GM21447 (cell line): ENCODE results near the gene SYMPK.
A peak's percentile ranks its signal among the peaks of the same experiment; 100 is the strongest.
"Not testable (repeated sequence)": the region's sequence is repeated elsewhere in the genome, so short reads cannot be mapped to it uniquely, and the experiment has no call there.

ENCODE experiments used
- ATAC-seq: cut with Tn5 transposase; IDR thresholded peaks from one replicate; pipeline ENCODE4 v1.9.1; 2021; ENCODE audit not compliant: unreplicated experiment

SYMPK gene

GRCh38 chr19:45809643-45810159, 53.2 kb downstream of the SYMPK start:
- no peak for ATAC-seq

- ATAC-seq: no peak
Measured at GRCh38 chr19:45805719-45806118, 57.2 kb downstream of the SYMPK start.

DNA sequence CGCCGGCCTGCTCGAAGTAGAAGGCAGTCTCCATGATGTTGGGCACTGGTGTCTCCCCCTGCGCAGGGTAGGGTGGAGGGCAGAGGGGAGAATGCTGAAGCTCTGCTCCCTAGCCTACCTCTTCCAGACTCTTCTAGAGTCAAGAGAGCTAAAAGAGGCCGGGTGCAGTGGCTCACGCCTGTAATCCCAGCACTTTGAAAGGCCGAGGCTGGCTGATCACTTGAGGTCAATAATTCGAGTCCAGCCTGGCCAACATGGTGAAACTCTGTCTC, 58.1 kb downstream of the SYMPK start:
- ATAC-seq: no peak

DNA sequence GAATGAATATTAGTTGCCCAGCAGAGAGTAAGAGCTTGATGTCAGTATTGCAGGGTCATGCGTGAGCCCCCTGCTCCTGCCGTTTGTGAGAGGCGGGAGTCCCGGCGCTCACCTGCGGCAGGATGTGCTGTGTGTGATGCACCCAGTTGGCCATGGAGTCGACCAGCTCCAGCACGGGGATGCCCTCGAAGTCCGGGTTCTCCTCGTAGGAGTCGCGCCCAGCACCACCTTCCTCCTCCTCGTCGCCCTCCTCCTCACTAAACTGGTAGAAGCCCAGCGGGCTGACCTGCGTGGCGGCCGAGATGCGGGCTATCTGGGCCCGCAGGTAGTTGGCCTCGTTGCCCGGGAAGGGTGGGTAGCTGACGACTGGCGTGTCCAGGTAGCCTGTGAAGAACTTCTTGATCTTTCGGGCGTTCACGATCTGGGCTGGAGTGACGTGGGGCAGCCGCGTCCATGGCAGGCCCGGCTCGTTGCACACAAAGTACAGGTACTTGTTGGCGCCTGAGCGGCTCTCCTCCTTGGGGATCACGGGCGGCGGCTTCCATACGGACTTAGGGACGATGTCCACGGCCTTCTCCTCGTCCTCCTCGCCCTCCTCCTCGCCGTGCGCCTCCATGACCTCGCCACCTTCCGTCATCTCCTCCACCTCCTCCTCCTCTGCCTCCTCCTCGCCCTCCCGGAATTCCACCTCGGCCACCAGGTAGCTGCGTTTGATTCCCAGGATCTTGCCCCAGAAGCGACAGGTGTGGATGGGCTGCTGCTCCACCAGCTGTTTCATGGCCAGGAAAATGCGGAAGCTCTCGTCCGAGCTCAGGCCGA, 58.6 kb downstream of the SYMPK start:
- no peak for ATAC-seq

DNA sequence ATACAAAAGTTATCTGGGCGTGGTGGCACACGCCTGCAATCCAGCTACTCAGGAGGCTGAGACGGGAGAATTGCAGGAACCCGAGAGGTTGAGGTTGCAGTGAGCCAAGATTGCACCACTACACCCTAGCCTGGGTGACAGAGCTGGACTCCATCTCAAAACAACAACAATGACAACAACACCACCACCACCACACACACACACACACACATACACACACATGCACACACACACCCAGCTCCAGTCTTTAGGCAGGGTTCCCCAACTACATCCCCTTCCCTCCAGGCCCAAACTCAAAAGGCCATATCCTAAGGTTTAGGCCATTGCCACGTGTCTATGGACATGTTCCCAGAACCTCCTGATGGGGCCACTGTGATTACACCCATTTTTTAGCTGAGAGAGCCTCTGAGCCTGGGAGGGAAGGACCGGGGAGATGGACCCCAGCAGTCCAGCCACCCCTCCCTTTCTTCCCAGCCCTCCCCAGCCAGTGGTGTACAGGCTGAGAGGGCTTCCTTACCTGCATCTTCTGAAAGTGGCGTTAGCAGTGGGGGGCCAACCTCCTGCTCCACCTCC, 61.3 kb downstream of the SYMPK start:
- ATAC-seq: no peak

DNA sequence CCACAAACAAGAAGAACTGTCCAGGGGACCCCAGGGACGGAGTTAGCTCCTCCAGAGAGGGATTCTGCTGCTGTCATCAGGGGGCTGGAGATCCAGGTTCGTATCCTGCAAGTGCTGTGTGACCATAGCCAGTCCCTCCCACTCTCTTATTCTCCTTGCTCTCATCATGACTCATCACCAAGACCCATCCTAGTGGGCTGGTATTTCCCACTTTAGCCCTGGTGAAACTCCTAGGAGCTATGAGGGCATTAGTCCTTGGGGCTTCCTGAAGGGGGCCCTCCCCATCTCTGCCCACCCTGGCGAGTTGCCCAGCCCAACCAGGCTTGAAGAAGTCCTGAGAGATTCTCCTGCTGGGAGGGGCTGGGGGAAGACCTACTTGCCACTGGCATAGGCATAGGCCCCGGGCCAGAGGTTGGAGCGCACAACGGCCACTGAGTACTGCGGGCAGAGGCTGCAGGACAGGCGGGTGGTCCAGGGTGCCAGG, 62.8 kb downstream of the SYMPK start:
- ATAC-seq: no peak

- not testable (repeated sequence) for ATAC-seq
Measured at GRCh38 chr19:45799541-45799940, 63.4 kb downstream of the SYMPK start.

DNA sequence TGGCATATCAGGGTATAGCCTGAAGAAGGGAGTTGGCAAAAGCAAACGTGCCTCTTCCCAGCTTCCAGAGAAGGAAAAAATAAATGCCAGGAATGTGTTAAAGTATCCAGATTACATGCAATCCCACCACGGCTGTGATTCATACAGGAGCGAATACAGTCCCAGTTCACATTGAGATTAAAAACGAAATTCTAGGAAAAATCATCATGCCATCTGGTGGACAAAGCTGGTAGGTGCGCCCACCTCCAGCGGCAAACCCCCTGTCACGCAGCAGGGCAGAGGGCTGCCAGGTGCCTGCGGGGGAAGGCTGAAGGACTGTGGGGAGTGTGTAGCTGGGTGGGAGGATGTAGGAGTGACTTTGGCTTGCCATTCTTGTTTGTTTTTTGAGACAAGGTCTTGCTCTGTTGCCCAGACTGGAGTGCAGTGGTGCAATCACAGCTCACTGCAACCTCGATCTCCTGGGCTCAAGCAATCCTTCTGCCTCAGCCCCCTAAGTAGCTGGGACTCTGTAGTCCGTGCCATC, 63.9 kb downstream of the SYMPK start:
- no peak for ATAC-seq

GRCh38 chr19:45794627-45795026, 68.3 kb downstream of the SYMPK start:
- ATAC-seq: no peak

- ATAC-seq: no peak
Measured at GRCh38 chr19:45793876-45794275, 69.1 kb downstream of the SYMPK start.

- ATAC-seq: no peak
Measured at GRCh38 chr19:45793178-45793564, 69.8 kb downstream of the SYMPK start.

GRCh38 chr19:45792470-45793177, 70.3 kb downstream of the SYMPK start, which contains the start of gene DMWD:
DMWD (minus strand) TSS chr19:45792845; CDS start chr19:45792756, 89 bp downstream.
- peak; percentile 90 for ATAC-seq

- ATAC-seq: peak; percentile 19
Measured at GRCh38 chr19:45791744-45792469, 71.0 kb downstream of the SYMPK start.

DNA sequence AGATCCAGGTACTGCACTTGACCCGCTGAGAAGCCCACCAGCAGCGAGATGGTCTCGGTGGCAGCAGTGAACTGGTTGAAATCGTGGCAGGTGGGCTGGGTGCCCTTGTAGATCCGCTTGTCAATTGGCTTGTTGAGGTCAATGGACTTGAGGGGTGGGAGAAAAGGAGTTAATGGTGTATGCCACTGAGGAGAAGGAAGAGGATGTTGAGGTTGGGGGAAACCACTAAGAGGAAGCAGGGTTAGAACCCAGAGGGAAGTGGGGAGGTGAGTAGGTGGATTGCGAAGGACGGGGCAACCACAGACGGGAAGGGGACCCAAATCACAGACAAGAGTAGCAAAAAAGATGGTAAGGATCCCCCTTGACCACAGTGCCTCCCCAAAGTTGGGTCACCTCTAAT, 72.0 kb downstream of the SYMPK start:
- no peak for ATAC-seq

GRCh38 chr19:45789035-45789786, 73.7 kb downstream of the SYMPK start:
- no peak for ATAC-seq

GRCh38 chr19:45786533-45786894, 76.4 kb downstream of the SYMPK start:
- no peak for ATAC-seq

DNA sequence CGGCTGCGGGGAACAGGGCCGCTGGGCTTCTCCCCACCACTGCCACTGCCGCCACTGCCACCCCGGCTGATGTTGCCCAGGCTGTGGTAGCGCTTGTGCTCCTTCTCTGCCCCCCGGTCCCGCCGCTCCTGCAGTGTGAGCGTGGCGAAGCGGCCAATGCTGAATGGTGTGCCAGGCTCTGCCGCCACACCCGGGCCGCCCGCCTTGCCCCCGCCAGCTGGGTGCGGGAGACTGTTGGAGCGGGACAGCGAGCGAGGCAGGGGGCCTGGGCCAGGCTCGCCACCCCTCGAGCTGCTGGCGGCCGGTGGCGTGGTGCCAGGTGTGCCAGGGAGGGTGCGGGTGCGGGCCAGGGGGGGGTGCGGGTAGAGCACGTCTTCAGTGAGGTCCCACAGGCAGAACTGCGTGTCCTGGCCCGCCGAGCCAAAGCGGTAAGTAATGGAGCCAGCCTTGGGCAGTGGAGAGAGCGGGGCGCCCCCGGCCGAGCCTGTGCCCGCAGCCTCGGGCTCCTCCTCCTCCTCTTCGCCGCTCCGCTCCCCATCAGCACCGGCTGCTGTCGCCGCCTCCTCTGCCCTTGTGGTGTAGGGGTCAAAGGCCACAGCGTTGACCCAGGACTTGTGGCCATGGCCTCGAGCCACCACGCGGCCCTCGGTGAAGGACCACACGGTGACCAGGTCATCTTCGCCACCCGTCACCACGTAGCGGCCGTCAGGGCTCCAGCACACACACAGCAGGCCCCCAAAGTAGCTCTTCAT, 77.0 kb downstream of the SYMPK start:
- no peak for ATAC-seq

DNA sequence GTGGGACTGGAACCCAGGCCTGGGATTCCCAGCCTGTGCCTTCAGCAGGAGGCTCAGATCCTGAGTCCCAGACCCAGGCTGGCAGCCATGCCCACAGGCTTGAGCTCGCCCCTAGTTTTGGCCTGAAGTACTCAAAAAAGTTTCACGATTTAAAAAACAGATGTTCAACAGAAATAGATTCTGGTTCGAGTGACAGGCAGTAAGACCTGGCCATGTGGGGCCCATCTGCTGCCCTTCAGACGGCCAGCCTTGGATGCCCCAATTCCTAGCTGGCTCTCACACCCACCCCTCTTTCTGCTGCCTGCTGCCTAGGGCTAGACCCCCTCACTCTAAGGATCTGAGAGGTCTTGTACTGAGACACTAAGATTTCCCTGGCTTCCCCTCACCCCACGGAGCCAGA, 77.8 kb downstream of the SYMPK start:
- ATAC-seq: no peak

DNA sequence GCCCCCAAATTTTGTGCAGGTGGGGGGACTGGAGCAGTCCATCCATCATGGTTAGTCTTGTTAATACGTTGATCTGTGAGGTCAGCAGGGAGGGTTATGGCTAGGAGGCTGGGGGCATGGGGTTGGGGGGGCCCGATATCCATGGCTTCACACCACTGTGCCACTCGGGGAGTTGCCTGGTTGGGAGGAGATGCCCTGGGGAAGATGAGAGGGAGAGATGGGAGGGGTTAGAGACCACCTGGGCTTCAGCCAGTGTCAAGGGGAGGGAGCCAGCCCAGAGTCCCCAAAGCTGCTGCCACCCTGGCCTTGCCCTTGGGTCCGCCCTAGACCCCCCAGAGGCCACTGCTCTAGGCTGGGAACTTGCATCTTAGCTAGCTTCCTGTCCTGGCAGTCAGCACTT, 78.9 kb downstream of the SYMPK start:
- ATAC-seq: no peak
